HG03575 (cell line): Measurements from ENCODE around the gene CD19.
"Not testable (repeated sequence)": the region's sequence is repeated elsewhere in the genome, so short reads cannot be mapped to it uniquely, and the experiment has no call there.

Experiments
- ATAC-seq: cut with Tn5 transposase; IDR thresholded peaks from one replicate; pipeline ENCODE4 v1.9.1; 2021; ENCODE audit not compliant: unreplicated experiment, insufficient number of reproducible peaks, low FRiP score; ENCODE audit errors: extremely low read depth

The CD19 gene

DNA sequence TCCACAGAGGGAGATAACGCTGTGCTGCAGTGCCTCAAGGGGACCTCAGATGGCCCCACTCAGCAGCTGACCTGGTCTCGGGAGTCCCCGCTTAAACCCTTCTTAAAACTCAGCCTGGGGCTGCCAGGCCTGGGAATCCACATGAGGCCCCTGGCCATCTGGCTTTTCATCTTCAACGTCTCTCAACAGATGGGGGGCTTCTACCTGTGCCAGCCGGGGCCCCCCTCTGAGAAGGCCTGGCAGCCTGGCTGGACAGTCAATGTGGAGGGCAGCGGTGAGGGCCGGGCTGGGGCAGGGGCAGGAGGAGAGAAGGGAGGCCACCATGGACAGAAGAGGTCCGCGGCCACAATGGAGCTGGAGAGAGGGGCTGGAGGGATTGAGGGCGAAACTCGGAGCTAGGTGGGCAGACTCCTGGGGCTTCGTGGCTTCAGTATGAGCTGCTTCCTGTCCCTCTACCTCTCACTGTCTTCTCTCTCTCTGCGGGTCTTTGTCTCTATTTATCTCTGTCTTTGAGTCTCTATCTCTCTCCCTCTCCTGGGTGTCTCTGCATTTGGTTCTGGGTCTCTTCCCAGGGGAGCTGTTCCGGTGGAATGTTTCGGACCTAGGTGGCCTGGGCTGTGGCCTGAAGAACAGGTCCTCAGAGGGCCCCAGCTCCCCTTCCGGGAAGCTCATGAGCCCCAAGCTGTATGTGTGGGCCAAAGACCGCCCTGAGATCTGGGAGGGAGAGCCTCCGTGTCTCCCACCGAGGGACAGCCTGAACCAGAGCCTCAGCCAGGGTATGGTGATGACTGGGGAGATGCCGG lies 769 bp downstream of the CD19 start:
- ATAC-seq: no peak

DNA sequence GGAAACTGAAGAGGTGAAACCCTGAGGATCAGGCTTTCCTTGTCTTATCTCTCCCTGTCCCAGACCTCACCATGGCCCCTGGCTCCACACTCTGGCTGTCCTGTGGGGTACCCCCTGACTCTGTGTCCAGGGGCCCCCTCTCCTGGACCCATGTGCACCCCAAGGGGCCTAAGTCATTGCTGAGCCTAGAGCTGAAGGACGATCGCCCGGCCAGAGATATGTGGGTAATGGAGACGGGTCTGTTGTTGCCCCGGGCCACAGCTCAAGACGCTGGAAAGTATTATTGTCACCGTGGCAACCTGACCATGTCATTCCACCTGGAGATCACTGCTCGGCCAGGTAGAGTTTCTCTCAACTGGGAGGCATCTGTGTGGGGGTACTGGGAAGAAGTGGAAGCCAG lies 1.4 kb downstream of the CD19 start:
- ATAC-seq: no peak

DNA sequence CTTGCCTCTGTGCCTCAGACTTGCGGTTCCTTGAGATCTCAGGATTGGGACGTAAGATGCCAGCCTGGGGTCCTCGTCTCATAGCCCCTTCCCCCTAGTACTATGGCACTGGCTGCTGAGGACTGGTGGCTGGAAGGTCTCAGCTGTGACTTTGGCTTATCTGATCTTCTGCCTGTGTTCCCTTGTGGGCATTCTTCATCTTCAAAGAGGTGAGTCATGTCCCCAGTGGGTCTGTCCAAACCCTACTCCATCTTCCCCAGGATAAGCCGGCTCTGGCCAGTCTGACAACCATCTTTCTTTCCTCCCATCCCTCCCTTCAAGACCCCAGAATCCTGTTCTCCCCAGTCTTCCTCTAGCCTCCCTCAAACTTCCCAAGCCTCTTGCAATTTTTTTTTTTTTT lies 3.6 kb downstream of the CD19 start:
- no peak for ATAC-seq

DNA sequence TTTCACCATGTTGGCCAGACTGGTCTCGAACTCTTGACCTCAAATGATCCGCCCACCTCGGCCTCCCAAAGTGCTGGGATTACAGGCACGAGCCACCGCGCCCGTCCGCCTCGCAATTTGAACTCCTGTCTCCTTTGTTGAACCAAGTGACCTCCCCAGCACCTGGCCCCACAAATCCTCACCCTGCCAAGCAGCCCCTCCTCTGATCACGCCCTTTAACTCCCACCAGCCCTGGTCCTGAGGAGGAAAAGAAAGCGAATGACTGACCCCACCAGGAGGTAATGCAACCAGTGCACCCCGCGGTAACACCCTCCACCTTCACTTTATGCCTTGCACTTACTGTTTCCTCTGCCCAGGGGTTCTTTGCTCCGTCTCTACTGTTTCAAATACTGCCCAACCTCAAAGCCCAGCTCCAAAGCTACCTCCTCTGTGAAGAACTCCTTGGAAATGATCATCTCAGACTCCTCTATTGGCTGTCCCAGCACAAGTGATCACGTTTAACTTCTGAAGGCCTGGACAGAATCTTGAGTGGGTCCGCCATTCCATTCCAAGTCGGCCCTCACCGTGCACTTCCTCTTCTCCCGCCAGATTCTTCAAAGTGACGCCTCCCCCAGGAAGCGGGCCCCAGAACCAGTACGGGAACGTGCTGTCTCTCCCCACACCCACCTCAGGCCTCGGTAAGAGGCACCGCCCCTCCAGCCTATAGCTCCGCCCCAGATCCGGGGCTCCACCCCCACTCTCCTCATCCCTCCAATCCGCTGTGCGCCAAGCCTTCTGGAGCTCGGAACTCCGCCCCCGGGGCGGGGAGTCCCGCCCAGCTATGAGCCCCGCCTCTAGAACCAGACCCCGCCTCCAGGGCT lies 4.4 kb downstream of the CD19 start:
- no peak for ATAC-seq

DNA sequence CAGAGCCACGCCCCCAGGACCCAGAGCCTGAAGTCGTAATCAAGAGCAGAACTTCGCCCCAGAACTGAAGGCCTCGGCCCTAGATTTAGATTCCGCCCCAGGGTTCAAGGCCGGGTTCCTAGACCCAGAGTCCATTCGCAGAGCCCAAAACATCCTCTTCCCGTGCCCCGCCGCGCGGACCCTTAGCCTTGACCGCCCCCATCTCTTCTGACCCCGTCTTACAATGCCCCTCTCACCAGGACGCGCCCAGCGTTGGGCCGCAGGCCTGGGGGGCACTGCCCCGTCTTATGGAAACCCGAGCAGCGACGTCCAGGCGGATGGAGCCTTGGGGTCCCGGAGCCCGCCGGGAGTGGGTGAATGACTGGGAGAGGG lies 5.0 kb downstream of the CD19 start:
- no peak for ATAC-seq

DNA sequence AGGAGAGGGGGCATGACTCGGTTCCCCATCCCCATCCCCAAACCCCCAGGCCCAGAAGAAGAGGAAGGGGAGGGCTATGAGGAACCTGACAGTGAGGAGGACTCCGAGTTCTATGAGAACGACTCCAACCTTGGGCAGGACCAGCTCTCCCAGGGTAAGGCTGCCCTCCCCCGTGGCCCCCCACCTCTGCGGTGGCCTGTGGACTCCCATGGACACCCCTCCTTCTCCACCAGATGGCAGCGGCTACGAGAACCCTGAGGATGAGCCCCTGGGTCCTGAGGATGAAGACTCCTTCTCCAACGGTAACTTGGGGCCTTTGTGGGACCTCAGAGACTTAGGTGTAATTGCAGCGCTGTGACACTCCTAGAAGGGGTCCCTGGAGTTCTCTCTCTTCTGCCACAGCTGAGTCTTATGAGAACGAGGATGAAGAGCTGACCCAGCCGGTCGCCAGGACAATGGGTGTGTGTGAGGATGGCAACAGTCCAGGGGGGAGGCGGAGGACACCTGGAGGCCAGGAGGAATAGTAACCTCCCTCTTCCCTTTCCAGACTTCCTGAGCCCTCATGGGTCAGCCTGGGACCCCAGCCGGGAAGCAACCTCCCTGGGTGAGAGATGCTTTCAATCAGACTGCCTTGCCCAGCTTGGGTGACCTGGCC lies 5.6 kb downstream of the CD19 start:
- ATAC-seq: no peak

DNA sequence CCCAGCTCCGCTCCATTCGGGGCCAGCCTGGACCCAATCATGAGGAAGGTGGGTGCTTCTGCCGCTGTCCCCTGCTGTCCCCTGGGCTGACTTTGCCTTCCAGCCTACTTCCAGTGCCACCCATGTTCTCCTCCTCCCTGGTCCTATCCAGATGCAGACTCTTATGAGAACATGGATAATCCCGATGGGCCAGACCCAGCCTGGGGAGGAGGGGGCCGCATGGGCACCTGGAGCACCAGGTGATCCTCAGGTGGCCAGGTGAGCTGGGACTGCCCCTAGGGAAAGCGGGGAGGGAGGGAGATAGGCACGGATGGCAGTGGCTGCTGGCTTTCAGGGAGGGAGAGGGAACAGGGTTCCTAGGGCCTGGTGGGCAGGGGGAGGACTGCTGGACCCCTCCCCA lies 7.0 kb downstream of the CD19 start:
- ATAC-seq: no peak

DNA sequence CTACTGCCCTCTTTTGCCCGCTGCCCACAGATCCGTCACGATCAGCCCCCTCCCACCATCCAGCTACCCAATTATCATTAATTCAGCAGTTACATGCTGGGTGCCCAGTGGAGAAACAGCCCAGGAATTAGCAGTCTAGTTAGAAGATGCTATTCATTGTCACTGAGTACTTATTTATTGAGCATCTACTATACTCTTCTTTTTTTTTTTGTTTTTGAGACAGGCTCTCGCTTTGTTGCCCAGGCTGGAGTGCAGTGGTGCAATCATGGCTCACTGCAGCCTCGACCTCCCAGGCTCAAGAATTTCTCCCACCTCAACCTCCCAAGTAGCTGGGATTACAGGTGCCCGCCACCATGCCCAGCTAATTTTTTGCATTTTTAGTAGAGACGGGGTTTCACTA lies 8.1 kb downstream of the CD19 start:
- ATAC-seq: not testable (repeated sequence)

DNA sequence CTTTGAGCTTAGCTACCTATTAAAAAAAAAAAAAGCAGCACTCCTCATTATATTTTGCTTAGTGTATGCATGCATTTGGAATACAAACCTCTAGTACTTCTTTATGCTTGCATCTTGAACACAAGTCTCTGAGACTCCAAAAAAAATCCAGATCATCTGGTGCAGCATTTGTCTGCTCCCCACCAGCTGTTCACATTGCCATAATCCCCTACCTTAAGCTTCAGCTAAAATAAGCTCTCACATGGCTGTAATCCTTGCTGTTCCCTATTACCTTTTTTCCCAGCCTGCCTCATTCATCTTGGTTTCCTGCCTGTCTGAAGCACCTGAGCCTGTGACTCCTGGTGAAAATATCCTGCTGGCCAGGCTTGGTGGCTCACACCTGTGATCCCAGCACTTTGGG lies 11.5 kb downstream of the CD19 start:
- ATAC-seq: no peak

DNA sequence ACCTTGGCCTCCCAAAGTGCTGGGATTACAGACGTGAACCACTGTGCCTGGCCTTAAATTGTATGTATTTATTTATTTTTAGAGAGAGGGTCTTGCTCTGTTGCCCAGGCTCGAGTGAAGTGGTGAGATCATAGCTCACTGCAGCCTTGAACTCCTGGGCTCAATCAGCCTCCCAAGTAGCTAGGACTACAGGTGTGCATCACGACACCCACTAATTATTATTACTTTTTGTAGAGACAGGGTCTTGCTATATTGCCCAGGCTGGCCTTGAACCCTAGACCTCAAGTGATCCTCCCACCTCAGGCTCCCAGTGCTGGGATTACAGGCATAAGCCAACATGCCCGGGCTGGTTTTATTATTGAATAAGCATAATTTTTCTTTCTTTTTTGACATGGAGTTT lies 14.9 kb downstream of the CD19 start:
- no peak for ATAC-seq

DNA sequence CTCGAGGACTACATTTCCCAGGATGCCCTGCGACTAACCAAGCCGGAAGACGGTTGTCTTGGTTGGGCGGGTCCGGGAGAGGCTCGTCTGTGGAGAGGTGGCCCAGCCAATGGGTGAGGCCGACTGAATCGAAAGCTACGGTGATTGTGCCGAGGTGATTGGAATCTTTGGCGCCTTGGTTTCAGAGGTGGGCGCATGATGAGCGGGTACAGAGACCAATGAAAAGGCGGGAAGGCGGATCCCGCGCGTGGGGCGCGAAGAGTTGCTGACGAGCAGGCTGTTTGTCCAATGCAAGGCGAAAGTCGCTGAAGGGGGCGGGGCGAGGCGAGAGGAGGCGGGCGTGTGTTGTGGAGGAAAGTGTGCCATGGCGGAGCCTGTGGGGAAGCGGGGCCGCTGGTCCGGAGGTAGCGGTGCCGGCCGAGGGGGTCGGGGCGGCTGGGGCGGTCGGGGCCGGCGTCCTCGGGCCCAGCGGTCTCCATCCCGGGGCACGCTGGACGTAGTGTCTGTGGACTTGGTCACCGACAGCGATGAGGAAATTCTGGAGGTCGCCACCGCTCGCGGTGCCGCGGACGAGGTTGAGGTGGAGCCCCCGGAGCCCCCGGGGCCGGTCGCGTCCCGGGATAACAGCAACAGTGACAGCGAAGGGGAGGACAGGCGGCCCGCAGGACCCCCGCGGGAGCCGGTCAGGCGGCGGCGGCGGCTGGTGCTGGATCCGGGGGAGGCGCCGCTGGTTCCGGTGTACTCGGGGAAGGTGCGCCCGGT lies 19.1 kb downstream of the CD19 start, which contains the start of gene NFATC2IP:
TSS of gene NFATC2IP (plus strand) at position 290 of the 762 bp plus-strand sequence. CDS start at position 365, 75 bp downstream.
- ATAC-seq: peak; percentile 79

DNA sequence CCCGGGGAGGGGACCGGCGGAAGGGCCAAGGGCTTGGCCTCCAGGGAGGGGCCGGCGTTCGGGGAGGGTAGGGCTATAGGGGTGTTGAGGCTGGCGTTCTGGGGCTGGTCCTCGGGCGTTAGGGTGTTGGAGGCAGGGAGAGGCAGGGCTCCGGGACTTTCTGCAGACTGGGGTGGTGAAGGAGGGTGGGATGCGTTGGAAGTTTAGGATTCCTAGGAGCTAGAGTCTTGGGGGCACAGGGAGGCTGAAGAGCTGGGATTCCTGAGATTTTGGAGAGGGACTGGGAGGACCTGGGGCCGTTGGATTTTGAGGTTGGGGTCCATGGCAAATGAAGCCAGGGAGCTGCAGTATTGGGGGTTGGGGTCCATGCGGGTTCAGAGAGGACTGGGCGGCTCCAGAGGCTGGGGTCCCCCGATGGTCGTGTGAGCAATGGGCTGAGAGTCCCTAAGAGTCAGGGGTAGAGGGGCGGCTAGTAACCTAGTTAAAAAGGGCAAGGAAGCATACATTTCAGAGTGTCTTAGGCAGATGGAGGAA lies 19.7 kb downstream of the CD19 start:
- ATAC-seq: no peak

DNA sequence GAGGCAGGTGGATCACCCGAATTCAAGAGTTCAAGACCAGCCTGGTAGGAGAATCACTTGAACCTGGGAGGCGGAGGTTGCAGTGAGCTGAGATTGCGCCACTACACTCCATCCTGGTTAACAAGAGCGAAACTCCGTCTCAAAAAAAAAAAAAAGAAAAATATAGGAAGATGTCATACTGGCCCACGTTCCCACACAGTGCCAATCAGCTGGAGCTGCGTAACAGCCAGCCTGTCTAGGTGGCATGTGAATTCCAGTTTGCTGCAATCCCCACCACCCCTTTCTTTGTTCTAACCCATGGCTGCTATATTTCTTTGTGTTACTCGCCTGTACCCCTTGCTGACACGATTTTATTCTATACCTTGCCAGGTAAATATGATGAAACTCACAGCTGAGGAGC lies 26.4 kb downstream of the CD19 start:
- no peak for ATAC-seq

DNA sequence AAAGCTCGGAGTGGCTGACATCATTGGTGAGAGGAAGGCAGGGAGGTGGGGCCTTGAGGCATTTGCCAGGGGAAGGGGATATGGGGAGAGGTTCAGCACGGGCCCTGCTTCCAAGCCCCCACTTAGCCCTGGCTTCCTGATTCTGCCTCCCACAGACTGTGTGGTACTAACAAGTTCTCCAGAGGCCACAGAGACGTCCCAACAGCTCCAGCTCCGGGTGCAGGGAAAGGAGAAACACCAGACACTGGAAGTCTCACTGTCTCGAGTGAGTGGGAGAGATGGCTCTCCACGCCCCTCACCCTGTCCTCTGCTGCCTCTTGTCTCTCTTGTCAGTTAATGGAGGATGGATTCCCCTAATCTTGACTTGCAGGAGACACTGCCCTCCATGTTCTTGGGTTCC lies 27.1 kb downstream of the CD19 start:
- no peak for ATAC-seq

DNA sequence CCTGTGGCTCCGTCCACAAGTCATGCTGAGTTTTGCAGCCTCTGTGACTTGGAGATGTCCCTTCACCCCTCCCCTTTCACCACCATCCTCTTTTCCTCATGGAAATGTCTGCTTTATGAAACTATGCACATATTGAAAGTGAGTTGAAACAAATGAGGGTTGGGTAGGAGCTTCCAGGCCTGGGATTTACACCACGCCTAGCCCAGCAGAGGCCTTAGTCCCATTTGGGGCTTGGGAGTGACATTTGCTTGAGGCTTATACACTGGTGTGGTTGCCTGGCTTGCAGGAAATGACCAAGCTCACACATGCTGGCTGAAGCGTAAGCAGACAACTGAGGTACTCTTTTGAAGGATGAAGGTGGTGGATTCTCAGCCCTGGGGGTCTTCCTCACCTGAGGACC lies 32.3 kb downstream of the CD19 start:
- ATAC-seq: no peak

DNA sequence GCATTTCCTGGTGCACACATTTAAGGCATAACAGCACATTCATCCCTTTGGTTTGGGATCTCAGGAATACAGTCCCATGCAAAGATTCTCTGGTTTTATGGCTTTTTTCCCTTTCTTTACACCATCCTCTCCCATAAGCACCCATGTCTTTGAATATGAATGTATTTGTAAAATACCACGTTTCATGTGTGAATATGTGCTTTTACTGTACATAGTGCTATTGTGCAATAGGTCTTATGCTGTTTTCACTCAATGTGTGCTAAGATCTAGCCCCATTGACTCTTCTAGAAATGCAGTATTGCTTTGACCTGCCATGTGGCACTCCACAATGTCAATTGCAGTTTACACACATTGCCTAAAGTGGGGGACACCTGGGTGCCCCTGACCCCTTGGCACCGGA lies 32.7 kb downstream of the CD19 start:
- no peak for ATAC-seq

DNA sequence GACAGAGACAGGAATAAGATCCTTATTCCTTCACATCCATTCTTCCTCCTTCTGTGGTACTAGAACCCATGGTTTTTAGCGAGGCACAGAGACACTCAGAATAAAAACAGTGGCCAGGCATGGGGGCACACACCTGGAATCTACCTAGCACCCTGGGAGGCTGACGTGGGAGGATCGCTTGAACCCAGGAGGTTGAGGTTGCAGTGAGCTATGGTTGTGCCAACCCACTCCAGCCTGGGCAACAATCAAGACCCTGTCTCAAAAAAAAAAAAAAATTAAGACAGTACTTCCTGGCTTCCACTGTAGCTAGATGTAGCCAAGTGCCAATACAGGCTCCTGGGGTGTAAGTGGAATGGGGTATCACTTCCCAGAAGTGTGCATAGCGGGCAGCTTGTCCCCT lies 35.4 kb downstream of the CD19 start:
- ATAC-seq: no peak

DNA sequence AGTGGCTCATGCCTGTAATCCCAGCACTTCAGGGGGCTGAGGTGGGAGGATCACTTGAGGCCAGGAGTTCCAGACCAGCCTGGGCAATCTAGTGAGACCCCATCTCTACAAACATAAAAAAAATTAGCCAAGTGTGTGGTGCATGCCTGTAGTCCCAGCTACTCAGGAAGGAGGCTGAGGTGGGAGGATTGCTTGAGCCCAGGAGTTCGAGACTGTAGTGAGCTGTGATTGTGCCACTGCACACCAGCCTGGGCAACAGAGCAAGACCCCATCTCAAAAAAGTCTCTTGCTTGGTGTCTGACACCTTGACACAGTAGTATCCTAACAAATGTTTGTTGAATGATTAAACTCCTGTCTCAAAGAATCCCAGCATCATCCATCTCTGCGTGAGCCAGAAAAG lies 37.9 kb downstream of the CD19 start:
- ATAC-seq: not testable (repeated sequence)

DNA sequence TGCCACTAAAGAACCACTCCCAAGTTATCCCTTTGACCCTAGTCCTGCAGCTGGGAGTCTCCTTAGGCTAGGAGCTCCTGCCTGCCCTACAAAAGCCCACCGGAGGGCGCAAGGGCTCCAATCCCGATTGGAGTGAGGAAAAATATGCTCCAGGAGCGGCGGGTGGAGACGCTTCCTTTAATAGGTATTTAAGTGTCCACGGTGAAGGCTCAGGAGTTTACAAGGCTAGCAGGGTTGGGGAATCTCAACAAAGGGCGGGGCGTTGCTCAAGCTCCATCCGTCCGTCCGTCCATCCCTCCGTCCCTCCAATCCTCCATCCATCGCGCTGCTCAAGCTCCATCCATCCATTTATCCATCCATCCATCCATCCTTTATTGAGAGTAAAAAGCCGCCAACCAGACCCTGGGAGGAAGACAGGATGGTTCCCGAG lies 42.3 kb downstream of the CD19 start:
- ATAC-seq: no peak
